Transverse colon (tissue), 4 donors: ENCODE measurements around the gene ING1. TPM values are rescaled to one million over a fixed set of nuclear protein-coding genes. Genes with fewer than 3 reads are reported as not detected.

Experiments used
- DNase-seq: peaks from one replicate; pipeline ENCODE4 v3.0.0-alpha.2; 2019
- H3K27ac ChIP-seq, 4 donors: fragments of 200-600 bp; sonication (generic); 2 replicates each; pipeline ENCODE4 v1.5.1; 2016 to 2018; ENCODE audit warnings: inconsistent platforms in 4 of 4
- H3K27me3 ChIP-seq: fragments of 200-600 bp; sonication (generic); 2 replicates; pipeline ENCODE4 v1.5.1; 2017; ENCODE audit warnings: inconsistent platforms
- H3K36me3 ChIP-seq, 4 donors: fragments of 200-600 bp; sonication (generic); 2 replicates each; pipeline ENCODE4 v1.5.1; 2017 to 2019; ENCODE audit warnings: inconsistent platforms in 4 of 4
- H3K4me1 ChIP-seq, 4 donors: fragments of 200-600 bp; sonication (generic); 2 replicates each; pipeline ENCODE4 v1.5.1; 2017 to 2020; ENCODE audit warnings: inconsistent platforms in 4 of 4
- H3K4me3 ChIP-seq, 4 donors: fragments of 200-600 bp; sonication (generic); 1 replicate in 1 of 4; 2 replicates in 3 of 4; pipeline versions ENCODE4 v1.5.1 to v1.6.1; 2017 to 2019; ENCODE audit warnings: inconsistent platforms in 4 of 4
- H3K9me3 ChIP-seq, 2 donors: fragments of 200-600 bp; sonication (generic); 2 replicates each; pipeline ENCODE4 v1.5.1; 2017 to 2019; ENCODE audit warnings: inconsistent platforms in 2 of 2
- EP300 ChIP-seq: sonication (generic); formaldehyde crosslinking; IDR thresholded peaks from one replicate; pipeline ENCODE4 v1.6.1; 2017; ENCODE audit warnings: antibody characterized with exemption, low read depth
- POLR2A ChIP-seq: fragments of 450-650 bp; IDR thresholded peaks from one replicate; pipeline ENCODE4 v1.6.1; 2016; ENCODE audit warnings: antibody characterized with exemption, mild to moderate bottlenecking, moderate library complexity
- POLR2AphosphoS5 ChIP-seq, 3 donors: sonication (generic); formaldehyde crosslinking; IDR thresholded peaks; one replicate each; pipeline ENCODE4 v1.6.1; 2016; ENCODE audit warnings: antibody characterized with exemption in 3 of 3
- WGBS, 2 donors: methylation state at CpG; one replicate each; pipeline ENCODE4 v1.1.5; 2018; ENCODE audit warnings: low coverage in 1 of 2; 5-methylcytosine and 5-hydroxymethylcytosine counted together
- in situ Hi-C, 4 donors: fragments of 200-750 bp; cut with MboI; loops; one replicate each; pipeline versions ENCODE4 v1.15.0 to v1.15.1; 2017; ENCODE audit warnings: low sequenced_read_pairs in 3 of 4, low pct_ligation_motif_present in 1 of 4, low pct_unique_long_range_greater_than_20kb in 1 of 4
- intact Hi-C: fragments of 100-400 bp; cut with DNase I; formaldehyde crosslinking; loops from one replicate; pipeline ENCODE4 v1.15.1; 2023; ENCODE audit warnings: low total_unique reads
- total RNA-seq, 4 donors: library from RNA; depleted of rRNA; stranded (reverse); fragments of >200 nt; gene quantifications; one replicate each; pipeline ENCODE4 v1.1.0, GENCODE V29; 2016
- TF ChIP-seq, protein P1 (sequence below), 5 experiments: fragments of 200-600 bp in 3 of 5; fragments of 450-650 bp in 2 of 5; sonication (generic) in 3 of 5; IDR thresholded peaks; 1 replicate in 2 of 5; 2 replicates in 3 of 5; pipeline ENCODE4 v1.5.1; 2016 to 2017; ENCODE audit warnings: antibody characterized with exemption in 5 of 5, inconsistent platforms in 3 of 5, mild to moderate bottlenecking in 2 of 5, moderate library complexity in 1 of 5

ING1 gene
- total RNA-seq, 4 donors from 2014 or later = 14.9 to 35.5 (median 25.8) TPM

DNA sequence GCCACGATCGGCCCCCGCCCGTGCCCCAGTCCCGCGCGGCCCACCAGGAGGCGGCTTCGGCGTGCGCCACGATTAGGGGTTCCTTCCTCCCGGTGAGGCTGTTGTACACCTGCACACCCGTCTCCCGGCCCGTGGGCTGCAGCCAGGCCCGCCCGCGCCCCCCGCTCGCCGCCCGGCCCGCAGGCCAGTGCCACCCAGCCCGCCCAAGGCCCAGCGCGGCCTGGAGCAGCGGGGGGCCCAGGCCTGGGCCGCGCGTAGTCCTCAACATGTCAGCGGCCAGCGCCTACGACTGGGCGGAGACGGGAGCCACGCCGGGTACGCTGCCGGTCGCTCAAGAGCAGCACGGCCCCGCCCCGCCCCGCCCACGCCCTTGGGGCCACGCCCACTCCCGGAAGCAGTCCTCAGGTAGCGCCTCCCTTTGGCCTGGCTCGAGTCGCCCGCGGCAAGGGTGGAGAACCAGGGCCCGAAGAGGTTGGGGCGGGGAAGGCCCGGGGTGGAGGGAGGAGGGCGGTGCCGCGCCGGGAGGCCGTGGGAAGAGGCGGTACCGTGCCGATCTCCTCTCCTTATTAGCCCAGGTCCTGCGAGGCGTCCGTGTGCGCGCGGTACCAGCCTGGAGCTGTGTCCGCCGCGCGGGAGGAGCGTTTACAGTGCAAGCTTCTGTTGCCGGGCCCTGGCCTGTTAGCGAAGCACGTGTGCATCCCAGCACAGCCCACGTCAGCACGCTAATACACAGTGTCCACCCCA lies 7.5 kb upstream of the ING1 start, which contains the start of gene CARS2:
Gene CARS2, minus strand, starts transcription at position 291 of the 744 bp plus-strand sequence. Its CDS starts 23 bp downstream, at position 268.
- no peaks in the 10 kb centered on the region for H3K9me3 ChIP-seq
- peak; percentile 98 for DNase-seq
- H3K4me3 ChIP-seq = peak within 1 kb of the TSS; percentile 57 to 91 (median 73)
- no peaks in the 10 kb centered on the region for H3K27me3 ChIP-seq
- H3K4me1 ChIP-seq = peaks cover 0 to 24% (median 14%) of the 10 kb centered on the region in 4 donors
- intact Hi-C loops = no loop called here
- no peaks in the 10 kb centered on the region for H3K36me3 ChIP-seq
- in situ Hi-C loops = loop anchor here in 2 of 4 donors (10.0 to 25.0 kb wide), 4 partner anchors 91 to 456 kb away; partner anchors contain the start of genes ANKRD10 (in 2 of the 2) and NAXD (in 2 of the 2)
- TF ChIP-seq POLR2A = peak; percentile 63
- TF ChIP-seq, protein P1, sequence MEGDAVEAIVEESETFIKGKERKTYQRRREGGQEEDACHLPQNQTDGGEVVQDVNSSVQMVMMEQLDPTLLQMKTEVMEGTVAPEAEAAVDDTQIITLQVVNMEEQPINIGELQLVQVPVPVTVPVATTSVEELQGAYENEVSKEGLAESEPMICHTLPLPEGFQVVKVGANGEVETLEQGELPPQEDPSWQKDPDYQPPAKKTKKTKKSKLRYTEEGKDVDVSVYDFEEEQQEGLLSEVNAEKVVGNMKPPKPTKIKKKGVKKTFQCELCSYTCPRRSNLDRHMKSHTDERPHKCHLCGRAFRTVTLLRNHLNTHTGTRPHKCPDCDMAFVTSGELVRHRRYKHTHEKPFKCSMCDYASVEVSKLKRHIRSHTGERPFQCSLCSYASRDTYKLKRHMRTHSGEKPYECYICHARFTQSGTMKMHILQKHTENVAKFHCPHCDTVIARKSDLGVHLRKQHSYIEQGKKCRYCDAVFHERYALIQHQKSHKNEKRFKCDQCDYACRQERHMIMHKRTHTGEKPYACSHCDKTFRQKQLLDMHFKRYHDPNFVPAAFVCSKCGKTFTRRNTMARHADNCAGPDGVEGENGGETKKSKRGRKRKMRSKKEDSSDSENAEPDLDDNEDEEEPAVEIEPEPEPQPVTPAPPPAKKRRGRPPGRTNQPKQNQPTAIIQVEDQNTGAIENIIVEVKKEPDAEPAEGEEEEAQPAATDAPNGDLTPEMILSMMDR (IDR thresholded peaks at IDR 0.05) = peak in 2 of 5 experiments; percentile 1 to 13
- TF ChIP-seq POLR2AphosphoS5 (IDR thresholded peaks at IDR 0.05) = peak; percentile 74 to 89 (median 85)
- TF ChIP-seq EP300 = peak; percentile 70
- peak within 1 kb of the TSS; percentile 78 to 93 (median 90) for H3K27ac ChIP-seq
- 0% methylated on average over 38 of the region's 80 CpGs; no CpG with 5 or more reads in 1 of the 2 donors for WGBS, 2 donors

DNA sequence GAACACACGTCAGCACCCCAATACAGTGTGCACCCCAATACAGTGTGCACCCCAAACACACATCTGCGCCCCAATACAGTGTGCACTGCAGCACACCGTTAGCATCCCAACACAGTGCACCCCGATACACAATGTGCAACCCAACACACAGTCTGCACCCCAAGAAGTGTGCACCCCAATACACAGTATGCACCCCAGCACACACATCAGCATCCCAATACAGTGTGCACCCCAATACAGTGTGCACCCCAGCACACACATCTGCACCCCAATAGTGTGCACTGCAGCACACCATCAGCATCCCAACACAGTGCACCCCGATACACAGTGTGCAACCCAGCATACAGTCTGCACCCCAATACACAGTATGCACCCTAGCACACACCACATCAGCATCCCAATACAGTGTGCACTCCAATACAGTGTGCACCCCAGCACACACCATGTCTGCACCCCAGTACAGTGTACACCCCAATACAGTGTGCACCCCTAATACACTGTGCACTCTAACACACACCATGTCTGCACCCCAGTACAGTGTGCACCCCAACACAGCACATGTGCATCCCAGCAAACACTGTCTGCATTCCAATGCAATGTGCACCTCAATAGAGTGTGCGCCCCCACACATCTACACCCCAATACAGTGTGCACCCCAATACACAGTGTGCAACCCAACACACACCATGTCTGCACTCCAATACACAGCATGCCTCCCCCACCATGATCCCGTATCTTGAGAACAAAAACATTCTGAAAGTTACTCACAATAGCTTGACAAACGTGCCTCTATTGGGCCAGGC lies 6.7 kb upstream of the ING1 start:
- H3K9me3 ChIP-seq = no peaks in the 10 kb centered on the region
- H3K4me3 ChIP-seq = peak overlapping the region in 3 of 4 donors; percentile 63 to 91 (median 83)
- H3K27me3 ChIP-seq = no peaks in the 10 kb centered on the region
- in situ Hi-C loops (loop anchor here in 2 of 4 donors (10.0 to 25.0 kb wide), 4 partner anchors 92 to 456 kb away; partner anchors contain the start of genes ANKRD10 (in 2 of the 2) and NAXD (in 2 of the 2)), intact Hi-C loops (no loop called here)
- H3K4me1 ChIP-seq = peaks cover 6 to 31% (median 22%) of the 10 kb centered on the region in 4 donors
- TF ChIP-seq POLR2A (no peak), POLR2AphosphoS5 (IDR thresholded peaks at IDR 0.05) (no peak), EP300 (no peak)
- TF ChIP-seq, protein P1 (IDR thresholded peaks at IDR 0.05) = no peak
- WGBS, 2 donors = 48% methylated on average over 8 of the region's 8 CpGs; no CpG with 5 or more reads in 1 of the 2 donors
- no peak for DNase-seq
- H3K36me3 ChIP-seq = no peaks in the 10 kb centered on the region
- H3K27ac ChIP-seq = peak overlapping the region; percentile 78 to 93 (median 90)

DNA sequence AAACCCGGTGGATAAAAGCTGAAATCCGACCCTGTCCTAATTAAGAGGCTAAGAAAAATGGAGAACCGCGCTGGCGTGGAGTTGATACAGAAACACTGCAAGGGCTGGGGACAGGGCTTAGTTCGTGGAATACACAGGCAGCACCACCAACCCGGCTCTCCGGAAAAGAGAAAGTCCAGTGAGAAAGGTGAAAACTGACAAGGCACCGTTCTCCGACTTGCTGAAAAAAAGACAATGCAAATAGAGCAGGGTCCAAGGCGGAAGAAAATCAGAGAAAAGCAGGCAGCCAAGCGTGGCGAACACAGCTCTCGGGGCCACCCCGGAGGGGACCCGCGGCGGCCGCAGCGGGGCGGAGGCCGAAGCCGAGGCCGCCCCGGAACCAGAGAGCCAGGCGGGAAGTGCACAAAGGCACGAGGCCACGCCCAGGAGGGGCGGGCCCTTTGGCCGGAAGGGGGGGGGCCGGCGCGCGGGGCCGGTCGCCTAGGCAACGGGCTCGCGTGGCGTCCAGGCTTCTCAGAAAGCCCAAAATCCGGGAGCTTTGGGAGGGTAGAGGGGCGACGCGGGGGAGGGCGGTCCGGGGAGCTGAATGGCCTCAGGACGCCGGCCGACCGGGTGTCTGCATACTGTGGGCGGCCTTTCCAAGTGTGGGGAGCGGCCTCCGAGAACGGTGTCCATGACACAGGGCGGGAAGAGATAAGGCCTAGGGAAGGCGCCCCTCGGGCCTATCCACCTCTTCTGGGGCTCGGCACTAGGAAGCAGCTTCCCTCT lies 1.2 kb upstream of the ING1 start:
- Histone ChIP-seq H3K4me3 (peak overlapping the region; percentile 44 to 92 (median 85)), H3K36me3 (no peaks in the 10 kb centered on the region), H3K4me1 (peaks cover 11 to 21% (median 18%) of the 10 kb centered on the region in 4 donors), H3K9me3 (no peaks in the 10 kb centered on the region), H3K27me3 (no peaks in the 10 kb centered on the region), H3K27ac (peak overlapping the region; percentile 99 to 100 (median 100))
- WGBS, 2 donors = 0% methylated on average over 11 to 38 of the region's 58 CpGs
- TF ChIP-seq EP300 = no peak
- TF ChIP-seq, protein P1 (IDR thresholded peaks at IDR 0.05) = no peak
- peak; percentile 94 to 97 (median 96) for TF ChIP-seq POLR2AphosphoS5 (IDR thresholded peaks at IDR 0.05)
- TF ChIP-seq POLR2A = peak; percentile 93
- in situ Hi-C loops = loop anchor here in 2 of 4 donors (25.0 kb wide), 3 partner anchors 100 to 450 kb away; partner anchors contain the start of genes ANKRD10 (in 2 of the 2) and NAXD (in 1 of the 2)
- DNase-seq = peak; percentile 91
- intact Hi-C loops = loop anchor here (5.0 kb wide), 1 partner anchor 205 kb away; the partner anchor contains the start of gene ANKRD10
